Cardiac septum (tissue), 1 donor: Measurements from ENCODE around the gene WWTR1. TPM values are rescaled to one million over a fixed set of nuclear protein-coding genes. Genes with fewer than 3 reads are reported as not detected.
A peak's percentile ranks its signal among the peaks of the same experiment; 100 is the strongest.

Experiments used
- DNase-seq: peaks from one replicate; pipeline ENCODE4 v3.0.0-alpha.2; 2020; ENCODE audit warnings: low spot score
- intact Hi-C: fragments of 100-400 bp; cut with DNase I; formaldehyde crosslinking; loops from one replicate; pipeline ENCODE4 v1.14.0; 2022
- total RNA-seq: library from RNA; stranded (reverse); fragmentation: NEBNext Ultra II Directional; extraction: Animal tissue kit (Norgen Biotek cat#: 25700); gene quantifications from one replicate; pipeline ENCODE4 v1.2.1, GENCODE V29; 2021
- donor health status: DM: no; HTN: no; CAD: no.

Gene WWTR1
- total RNA-seq, 1 donor from 2014 or later = 82.7 TPM

DNA sequence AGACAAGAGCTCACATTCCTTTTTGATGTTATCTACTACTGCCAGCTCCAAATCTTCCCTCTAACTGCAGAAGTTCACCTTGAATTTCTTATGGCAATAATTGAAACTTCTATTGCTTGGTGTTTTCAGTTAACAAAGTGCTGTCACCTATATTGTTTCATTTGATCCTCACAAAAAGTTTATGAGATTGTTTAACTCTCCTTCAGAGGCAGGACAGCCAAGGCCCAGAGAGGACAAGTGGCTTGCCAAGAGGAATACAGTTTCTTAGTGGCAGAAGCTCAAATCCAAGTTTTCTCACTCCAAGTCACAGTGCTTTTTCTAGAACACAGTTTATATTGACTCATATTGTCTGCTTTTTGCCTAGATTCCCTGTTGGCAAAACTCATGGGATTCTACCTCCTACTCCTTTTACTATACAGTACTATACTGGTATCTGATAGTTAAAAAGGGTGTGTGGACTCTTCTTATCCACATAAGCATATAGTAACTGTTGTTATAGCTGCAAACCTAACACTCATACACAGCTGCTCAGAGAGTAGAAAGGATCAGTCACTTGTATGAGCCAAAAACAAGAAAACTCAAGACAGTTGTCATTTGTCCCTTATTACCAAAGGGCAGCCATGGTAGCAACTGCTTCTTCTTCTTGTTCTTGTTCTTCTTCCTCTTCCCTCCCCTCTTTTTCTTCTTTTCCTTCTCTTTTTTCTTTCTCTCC lies 167.4 kb downstream of the WWTR1 start:
- no peak for DNase-seq
- intact Hi-C loops = loop anchor here (5.0 kb wide), 1 partner anchor 282 kb away; no protein-coding TSS in a partner anchor

DNA sequence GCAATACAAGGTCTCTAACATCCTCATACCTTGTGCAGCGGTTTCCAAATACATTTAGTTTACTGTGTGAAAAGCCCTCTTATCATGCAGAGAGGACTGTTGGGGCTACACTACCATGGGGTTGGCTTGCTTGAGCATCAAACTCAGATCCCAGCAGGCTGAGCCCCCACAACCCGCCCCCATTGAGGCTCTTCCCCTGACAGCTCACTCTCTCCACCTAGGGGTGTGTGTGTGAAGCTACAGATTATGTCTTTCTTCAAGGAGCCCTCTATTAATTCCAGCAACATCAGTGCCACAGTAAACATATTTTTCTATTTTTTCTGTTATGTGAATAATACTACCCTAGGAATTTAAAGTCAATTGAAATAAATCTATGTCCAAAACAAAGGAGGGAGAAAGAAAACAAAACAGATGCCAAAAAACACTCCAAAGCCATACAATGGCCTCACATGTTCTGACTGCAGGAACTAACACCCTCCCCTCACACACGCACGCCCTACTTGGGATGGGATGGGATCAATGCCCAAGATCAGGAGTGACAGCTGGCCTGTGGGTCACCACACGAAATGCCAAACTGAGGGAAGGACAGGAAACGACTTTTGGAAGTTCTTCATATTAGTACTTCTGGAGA lies 168.7 kb downstream of the WWTR1 start:
- DNase-seq = no peak
- intact Hi-C loops = loop anchor here (10.0 kb wide), 1 partner anchor 214 kb away; no protein-coding TSS in a partner anchor

DNA sequence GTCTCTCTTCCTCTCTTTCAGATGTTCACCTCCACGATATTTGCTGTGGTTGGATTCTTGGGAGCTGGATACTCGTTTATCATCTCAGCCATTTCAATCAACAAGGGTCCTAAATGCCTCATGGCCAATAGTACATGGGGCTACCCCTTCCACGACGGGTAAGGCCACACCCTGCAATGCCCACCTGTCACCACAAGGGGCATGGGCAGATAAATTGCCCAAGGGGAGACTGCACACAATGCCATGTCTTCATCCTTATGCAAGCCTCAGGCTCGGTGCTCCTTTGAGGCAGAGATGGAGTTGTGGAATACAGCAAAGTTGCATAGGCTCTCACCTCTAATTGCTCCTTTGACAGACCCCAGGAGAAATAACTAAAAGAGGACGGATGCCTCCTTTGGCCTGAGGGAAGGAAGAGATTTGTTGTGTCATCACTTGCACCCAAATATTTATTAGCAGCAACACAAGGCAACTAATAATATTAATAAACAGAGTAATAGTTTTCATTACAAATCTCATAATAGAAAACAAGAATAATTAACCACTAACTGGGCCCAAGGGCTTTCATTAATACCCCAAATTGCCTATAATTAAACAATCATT lies 170.1 kb downstream of the WWTR1 start:
- intact Hi-C loops = loop anchor here (10.0 kb wide), 1 partner anchor 213 kb away; no protein-coding TSS in a partner anchor
- DNase-seq = no peak

DNA sequence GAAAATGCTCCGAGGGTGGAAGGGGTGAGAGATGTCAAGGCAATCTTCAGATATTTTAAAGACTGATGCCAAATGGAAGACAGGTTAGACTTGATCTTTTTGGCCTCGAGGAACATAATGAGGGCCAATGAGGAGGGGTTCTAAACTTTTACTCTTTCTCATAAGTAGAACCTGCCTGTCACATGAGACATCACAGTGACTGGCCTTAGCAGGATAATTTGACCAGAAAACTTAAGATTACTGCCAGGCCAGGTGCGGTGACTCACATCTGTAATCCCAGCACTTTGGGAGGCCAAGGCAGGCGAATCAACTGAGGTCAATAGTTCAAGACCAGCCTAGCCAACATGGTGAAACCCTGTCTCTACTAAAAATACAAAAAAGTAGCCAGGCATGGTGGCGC lies 171.1 kb downstream of the WWTR1 start:
- DNase-seq = no peak
- intact Hi-C loops = loop anchor here (10.0 kb wide), 1 partner anchor 212 kb away; no protein-coding TSS in a partner anchor

DNA sequence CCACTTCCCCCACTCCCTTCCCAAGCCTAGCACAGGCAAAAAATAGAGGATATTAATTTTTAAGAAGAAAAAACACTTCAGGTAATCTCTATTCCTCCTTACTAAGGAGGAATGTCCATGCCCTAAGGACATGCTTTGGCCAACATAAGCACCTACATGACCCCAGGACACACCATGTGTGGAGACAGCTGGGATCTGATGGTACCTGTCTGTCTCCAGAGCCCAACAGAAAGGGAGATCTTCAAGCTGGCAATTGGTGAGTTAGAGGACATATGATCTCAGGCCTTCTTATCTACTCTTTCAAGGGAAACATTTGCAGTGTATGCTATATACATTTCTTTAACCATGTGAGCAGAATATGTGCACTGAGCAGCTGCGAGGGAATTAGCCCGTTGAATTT lies 176.3 kb downstream of the WWTR1 start:
- DNase-seq = no peak
- intact Hi-C loops = loop anchor here (10.0 kb wide), 1 partner anchor 207 kb away; no protein-coding TSS in a partner anchor

DNA sequence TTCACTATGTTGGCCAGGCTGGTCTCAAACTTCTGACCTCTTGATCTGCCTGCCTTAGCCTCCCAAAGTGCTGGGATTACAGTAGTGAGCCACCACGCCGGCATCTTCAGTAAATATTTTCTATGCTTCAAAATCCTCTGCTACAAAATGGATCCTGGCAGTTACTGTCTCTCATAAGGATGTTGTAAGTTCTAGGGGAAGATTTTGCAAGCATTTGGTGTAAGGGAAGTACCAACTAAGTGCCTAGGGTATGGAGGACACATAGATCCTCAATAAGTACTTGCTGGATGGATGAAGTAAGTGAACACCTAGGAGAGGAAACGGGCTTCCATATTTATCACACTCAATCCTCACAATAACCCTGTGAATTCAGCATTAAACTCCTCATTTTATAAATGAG lies 176.8 kb downstream of the WWTR1 start:
- DNase-seq = no peak
- intact Hi-C loops = loop anchor here (10.0 kb wide), 1 partner anchor 206 kb away; no protein-coding TSS in a partner anchor

DNA sequence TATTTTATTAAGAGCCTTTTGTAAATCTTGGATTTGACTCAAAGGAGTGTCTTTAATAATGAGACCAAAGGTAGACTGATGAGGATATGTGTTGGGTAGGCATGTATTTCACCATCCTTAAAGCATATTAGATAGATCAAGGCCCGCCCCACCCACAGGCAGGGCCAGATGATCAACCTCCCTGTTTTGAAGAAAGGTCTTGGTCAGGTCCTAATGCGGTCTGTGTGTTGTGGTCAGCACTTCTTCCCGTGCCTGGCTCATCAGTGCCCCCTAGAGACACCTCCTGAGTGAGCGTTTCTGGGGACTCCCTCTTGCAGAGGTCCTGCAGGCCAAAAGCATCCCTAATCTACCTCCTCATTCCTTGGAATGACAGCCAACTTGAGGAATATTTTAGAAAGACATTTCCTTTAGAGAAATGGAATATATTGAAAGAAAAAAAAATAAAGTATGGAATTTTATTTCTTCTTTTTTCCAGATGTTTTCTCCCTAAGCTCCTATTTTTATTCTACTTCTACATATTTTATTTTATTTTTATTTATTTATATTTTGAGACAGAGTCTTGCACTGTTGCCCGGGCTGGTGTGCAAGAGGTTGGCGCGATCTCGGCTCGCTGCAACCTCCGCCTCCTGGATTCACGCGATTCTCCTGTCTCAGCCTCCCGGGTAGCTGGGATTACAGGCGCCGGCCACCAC lies 177.4 kb downstream of the WWTR1 start:
- DNase-seq = peak; percentile 90
- intact Hi-C loops = loop anchor here (1.0 to 10.0 kb wide), 3 partner anchors 87 to 206 kb away; no protein-coding TSS in a partner anchor

DNA sequence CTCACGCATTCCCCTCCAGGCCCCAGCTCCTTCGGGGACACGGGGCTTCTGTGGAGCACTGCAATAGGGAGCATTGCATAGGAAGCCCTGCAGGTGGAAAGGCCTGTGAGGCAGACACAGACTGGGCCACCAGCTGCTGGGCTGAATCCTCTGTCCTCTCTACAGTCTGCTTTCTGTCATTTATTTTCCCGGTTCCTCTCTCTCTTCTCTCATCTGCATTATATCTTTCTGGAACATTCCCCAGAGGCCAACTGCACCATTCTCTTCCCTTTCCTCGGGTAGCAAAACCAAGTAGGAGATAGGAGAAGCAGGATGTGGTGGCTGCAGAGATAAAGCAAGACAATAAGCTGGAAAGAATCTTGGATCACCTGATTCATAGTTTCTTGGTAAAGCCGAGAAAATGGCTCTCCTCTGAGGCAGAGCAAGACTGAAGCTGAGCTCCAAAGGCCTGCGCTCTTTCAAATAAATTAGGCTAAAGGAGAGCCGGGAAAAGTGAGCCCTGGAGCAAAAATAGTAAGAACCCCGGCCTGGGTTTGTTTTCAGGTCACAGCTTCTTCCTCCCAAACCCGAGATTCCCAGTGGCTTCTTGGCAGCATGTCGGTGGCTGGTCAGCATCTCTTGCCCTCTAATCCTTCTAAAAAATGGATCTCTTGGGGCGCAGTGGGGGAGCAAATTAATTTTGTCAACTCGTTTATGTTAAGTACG lies 178.1 kb downstream of the WWTR1 start:
- no peak for DNase-seq
- intact Hi-C loops = loop anchor here (1.0 to 10.0 kb wide), 4 partner anchors 86 to 355 kb away; partner anchors contain the start of gene HPS3

DNA sequence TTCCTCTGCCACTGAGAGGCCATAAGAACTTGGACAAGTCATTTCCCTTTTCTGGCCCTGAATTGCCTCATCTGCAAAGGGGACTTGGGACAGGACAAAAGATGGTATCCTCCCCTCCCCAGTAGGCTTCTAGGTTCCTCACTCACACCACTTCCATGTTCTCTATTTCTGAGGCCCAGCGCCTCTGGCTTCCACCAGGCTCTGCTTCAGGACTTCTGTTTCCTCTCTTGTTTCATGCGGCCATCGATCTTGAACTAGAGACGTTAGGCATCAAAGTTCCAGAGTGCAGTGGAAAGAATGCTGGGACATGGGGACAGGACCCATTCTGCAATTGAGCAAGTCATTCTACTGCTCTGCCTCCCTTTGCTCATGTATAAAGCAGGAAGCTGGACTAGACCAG lies 181.6 kb downstream of the WWTR1 start:
- intact Hi-C loops = loop anchor here (10.0 kb wide), 1 partner anchor 351 kb away; the partner anchor contains the start of gene HPS3

DNA sequence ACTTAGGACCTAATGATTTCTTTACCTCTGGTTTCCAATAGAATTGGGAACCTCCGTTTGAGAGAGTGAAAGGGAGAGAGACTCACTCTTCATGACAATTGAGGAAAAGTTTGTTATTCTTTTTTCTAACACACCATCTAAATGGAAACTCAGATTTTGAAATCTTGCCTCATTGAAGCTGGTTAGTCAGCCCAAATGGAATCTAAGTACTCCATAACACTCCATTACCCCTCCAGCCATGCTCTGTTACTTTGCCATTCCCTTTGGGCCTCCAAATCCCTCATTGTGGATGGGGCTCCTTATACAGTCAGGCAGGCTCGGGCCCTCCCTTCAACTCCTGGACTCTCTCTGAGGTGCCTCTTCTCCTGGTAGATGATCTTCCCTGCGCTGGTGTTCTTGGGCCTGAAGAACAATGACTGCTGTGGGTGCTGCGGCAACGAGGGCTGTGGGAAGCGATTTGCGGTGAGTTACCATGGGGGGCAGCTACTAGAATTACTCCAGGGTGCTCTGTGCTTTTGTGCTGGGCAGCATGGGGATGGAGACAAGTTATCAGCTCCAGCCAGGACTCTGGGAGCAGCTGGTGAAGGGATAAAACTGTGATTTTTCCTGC lies 182.3 kb downstream of the WWTR1 start:
- intact Hi-C loops = loop anchor here (10.0 kb wide), 1 partner anchor 351 kb away; the partner anchor contains the start of gene HPS3
- DNase-seq = no peak

More for the DNA sequence above, 181.6 kb downstream of the WWTR1 start:
- no peak for DNase-seq

DNA sequence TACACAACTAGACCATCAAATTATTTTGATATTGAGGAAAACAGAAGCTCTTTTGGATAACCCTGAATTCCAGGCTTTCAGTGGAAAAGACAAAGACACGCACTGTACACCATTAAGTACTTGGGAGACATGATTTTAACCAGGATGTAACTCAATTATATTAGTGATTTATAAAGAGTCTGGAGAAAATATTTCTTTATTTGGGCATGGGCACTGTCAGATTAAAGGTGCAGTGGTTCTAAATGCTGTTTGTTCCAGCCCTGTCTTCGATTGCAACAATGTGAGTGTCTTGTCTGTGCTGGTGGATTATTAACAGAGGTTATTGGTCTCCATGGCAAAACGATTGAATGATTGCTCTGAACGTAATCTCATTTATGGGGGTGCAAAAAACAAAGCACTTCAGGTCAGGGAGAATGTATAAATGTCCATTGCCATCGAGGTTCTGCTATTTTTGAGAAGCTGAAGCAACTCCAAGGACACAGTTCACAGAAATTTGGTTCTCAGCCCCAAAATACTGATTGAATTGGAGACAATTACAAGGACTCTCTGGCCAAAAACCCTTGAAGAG lies 183.5 kb downstream of the WWTR1 start, which contains the start of gene TM4SF4:
TM4SF4 (plus strand) TSS at position 448 of the 568 bp plus-strand sequence. CDS start 181 bp downstream, outside the sequence.
- DNase-seq = no peak
- intact Hi-C loops = loop anchor here (10.0 kb wide), 1 partner anchor 350 kb away; the partner anchor contains the start of gene HPS3

DNA sequence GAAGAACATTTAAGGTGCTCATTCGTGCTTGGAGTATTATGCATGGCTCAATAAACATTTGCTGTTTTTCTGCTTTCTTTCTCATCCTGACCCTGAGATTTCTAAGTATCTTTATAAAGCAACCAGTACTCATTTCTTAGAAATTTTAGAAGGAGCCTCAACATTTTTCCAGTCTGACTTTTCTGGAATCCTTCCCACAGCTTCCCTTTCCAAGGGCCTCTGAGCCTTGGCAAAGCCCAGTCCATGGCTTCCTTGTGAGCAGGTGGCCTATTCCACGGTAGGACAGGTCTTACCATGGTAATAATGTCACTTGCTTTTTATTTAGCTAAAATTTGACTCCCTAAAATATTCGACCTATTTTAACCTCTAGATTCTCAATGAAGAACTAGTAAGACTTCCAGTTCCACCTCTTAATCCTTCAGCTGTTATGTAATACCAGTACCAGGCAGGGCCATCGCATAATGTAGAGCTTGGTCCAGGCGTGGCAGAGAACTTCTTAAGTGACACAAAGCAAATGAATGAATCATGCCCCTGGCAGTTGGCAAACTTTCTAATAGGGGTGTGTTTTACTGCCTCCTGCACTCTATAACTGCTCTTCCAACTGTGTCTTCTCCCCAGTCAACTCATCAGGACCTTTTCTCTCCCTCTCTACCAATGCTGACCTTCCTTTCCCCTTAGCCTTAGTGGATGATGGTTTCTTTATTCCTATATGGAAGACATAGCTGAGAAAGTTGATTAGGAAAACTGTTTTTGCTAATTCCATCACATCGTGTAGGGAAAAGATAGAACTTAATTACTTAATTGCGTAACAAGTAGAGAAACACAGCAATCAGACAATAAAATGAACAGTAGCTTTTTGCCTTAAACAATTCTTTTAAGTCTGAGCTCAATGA lies 184.2 kb downstream of the WWTR1 start:
- intact Hi-C loops = loop anchor here (10.0 kb wide), 1 partner anchor 349 kb away; the partner anchor contains the start of gene HPS3
- no peak for DNase-seq

DNA sequence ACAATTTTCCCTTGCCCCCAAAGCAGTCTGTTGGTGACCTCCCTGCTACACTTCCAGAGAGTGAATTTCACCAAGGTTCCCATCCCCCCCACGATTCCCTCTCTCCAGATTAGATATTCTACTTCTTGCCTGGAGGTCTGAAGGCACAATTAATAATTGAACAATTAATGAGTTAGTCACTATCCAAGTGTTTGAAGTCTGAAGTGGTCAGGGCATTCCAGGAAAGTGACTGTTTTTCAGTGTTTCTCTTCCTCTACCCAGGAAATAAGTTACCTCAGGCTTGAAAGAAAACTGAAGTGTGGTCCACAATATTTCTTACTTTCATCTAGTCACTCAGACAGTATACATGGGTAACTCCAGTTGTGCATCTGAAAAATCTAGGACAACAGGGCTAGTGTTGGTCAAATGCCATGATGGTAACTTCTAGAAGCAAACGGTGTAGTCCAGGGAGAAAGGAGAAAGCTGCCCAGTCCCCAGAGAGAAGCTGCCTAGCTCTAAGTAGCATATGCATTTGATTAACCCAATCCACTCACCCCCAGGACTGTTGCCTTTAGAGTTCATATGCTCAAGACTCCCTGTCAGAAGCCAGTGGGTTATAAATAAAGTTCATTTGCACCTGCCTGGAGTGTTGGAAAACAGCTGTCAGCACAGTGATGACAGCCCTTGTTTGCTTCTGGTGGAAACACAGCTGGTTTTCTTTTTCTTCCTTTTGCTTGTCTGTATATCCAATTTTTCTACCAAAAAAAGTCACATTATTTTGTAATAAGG lies 185.6 kb downstream of the WWTR1 start:
- intact Hi-C loops = loop anchor here (10.0 kb wide), 1 partner anchor 347 kb away; the partner anchor contains the start of gene HPS3
- no peak for DNase-seq

DNA sequence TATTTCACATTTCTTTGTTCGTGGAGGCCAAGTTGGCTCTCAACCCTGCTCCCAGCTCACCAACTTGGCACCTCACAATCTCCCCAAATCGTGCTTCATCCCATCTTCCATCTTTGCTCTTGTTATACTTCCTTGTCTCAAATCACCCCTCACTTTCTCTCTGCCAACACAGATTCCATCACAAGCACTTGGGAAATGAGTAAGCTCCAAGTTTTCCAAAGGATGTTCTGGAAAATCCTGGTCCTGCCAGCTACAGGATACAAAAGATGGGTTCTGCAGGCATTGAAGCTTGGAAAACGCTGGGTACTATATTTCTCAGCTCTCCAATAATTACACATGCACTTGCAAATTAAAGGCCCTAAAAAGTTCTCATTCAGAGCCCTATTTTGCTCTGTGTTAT lies 187.4 kb downstream of the WWTR1 start:
- intact Hi-C loops = loop anchor here (10.0 kb wide), 1 partner anchor 346 kb away; the partner anchor contains the start of gene HPS3
- DNase-seq = no peak

DNA sequence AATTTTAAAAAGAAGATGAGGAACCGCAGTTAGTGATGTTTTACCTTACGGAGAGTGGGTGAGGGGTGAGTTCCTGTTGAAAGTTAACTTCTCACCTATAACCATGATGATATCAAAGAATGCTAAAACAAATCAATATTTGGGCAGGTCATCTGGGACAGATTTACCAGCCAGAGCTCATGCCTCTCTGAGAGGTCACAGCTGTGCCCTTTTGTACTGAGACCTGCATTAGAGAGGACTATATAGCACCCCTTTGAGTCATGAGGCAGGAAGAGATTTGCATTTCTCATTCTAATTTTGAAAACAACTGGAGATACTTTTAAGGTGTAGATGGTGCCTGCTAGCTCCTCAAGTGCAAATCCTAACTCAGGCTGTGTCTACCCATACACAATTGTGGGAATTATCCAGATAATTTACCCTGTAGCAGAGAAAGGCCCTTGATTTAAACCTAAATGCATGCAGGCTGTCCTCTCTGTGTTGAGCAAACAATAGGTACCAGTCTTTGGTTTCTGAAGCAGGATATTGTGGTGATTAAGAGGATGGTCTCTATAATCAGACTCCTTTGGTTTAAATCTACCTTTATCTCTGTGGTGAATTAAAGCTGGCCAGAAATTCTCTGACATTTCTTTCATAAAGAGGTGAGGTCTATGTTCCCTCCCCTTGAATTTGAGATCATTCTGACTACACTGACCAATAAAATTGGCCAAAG lies 189.2 kb downstream of the WWTR1 start:
- DNase-seq = no peak
- intact Hi-C loops = no loop called here
